ENCODE measurements around the gene BLTP3A.

Gene BLTP3A

GRCh38 chr6:34832942-34833341, 41.1 kb downstream of the BLTP3A start:
- DNase-seq, result no peak

- peak; percentile 73 for DNase-seq
These were observed 43.1 kb downstream of the BLTP3A start for GRCh38 chr6:34834789-34835518.

DNA sequence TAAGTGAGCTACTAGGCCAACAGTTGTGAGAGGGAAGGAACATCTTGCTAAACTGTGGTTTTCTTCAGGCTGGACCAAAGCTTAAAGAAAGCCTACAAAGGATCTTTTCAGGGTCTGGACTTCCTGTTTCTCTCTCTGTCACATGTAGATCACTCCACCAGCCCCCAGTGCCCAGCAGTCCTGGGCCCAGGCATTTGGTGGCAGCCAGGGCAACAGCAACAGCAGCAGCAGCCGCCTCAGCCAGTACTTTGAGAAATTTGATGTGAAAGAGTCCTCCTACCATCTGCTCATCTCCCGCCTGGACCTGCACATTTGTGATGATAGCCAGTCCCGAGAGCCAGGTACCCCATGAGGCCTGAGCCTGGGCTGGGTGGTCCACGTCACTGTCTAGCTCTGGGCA, 44.1 kb downstream of the BLTP3A start:
- no peak for DNase-seq

DNA sequence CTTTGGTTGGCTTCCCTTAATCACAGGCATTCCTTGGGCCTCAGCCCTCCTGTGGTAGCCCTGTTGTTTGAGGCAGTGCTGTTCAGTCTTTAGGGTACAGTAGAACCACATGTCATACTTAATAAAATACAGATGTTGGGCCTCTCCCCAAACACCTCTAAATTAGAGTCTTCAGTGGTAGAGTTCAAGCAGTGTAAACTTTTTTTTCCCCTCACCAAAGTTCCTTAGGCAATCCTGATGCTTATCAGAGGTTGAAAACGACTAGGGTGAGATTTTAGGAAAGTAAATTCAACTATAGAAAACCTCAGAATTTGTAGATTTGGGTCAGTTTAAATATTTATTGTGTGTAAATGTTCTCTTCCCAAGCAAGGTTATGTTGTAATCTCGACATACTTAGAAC, 44.6 kb downstream of the BLTP3A start:
- DNase-seq, result no peak

GRCh38 chr6:34837528-34837927, 45.6 kb downstream of the BLTP3A start:
- no peak for DNase-seq

- peak; percentile 11 for DNase-seq
These were observed 47.9 kb downstream of the BLTP3A start for GRCh38 chr6:34839666-34840352.
